Upper lobe of left lung (tissue), 4 donors: Measurements from ENCODE around the gene TSSK2.
"Not testable (repeated sequence)": the region's sequence is repeated elsewhere in the genome, so short reads cannot be mapped to it uniquely, and the experiment has no call there.

ENCODE experiments used
- EP300 ChIP-seq, 4 donors: sonication (generic); formaldehyde crosslinking; IDR thresholded peaks; one replicate each; pipeline ENCODE4 v1.5.1; 2017; ENCODE audit warnings: antibody characterized with exemption in 4 of 4, control low read depth in 2 of 4
- TF ChIP-seq, protein P1 (sequence below), 6 experiments: fragments of 450-650 bp in 4 of 6; fragments of 200-600 bp in 2 of 6; sonication (generic) in 2 of 6; IDR thresholded peaks; one replicate each; pipeline ENCODE4 v1.5.1; 2016 to 2019; ENCODE audit warnings: antibody characterized with exemption in 6 of 6

DNA sequence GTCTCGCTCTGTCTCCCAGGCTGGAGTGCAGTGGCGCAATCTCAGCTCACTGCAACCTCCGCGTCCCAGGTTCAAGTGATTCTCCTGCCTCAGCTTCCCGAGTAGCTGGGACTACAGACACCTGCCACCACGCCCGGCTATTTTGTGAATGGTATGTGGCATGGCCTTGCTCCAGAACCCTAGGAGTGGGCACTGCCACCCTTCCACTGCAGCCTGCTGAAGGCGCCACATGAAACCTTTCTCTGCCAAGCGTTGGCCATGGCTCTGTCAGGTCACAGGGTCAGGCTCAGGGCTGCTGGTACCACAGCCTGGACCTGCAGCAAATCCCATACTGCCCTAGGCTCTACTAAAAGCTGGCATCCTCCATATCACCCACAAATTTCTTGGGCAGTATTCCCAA is 25.0 kb downstream of the TSSK2 start:
- TF ChIP-seq, protein P1, sequence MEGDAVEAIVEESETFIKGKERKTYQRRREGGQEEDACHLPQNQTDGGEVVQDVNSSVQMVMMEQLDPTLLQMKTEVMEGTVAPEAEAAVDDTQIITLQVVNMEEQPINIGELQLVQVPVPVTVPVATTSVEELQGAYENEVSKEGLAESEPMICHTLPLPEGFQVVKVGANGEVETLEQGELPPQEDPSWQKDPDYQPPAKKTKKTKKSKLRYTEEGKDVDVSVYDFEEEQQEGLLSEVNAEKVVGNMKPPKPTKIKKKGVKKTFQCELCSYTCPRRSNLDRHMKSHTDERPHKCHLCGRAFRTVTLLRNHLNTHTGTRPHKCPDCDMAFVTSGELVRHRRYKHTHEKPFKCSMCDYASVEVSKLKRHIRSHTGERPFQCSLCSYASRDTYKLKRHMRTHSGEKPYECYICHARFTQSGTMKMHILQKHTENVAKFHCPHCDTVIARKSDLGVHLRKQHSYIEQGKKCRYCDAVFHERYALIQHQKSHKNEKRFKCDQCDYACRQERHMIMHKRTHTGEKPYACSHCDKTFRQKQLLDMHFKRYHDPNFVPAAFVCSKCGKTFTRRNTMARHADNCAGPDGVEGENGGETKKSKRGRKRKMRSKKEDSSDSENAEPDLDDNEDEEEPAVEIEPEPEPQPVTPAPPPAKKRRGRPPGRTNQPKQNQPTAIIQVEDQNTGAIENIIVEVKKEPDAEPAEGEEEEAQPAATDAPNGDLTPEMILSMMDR (IDR thresholded peaks at IDR 0.05): not testable (repeated sequence)
- TF ChIP-seq EP300 (IDR thresholded peaks at IDR 0.05): not testable (repeated sequence)
